Right lobe of liver (tissue), 4 donors: ENCODE results near the gene CLDN19.

Experiments used
- CTCF ChIP-seq, 4 donors: fragments of 200-600 bp in 3 of 4; fragments of 450-650 bp in 1 of 4; IDR thresholded peaks; one replicate each; pipeline versions ENCODE4 v1.5.1 to v1.8.0; 2016 to 2022; ENCODE audit warnings: antibody characterized with exemption in 4 of 4, mild to moderate bottlenecking in 2 of 4
- POLR2A ChIP-seq: fragments of 450-650 bp; IDR thresholded peaks from one replicate; pipeline ENCODE4 v1.6.1; 2017; ENCODE audit warnings: antibody characterized with exemption, mild to moderate bottlenecking
- donor health status: DM: no; HTN: no; CAD: no.
- donor health status: DM: no; HTN: no; CAD: no.
- donor health status: DM: no; HTN: yes; CAD: no.

GRCh38 chr1:42784547-42784945 lies 44.5 kb upstream of the CLDN19 start:
- TF ChIP-seq POLR2A (no peak), CTCF (IDR thresholded peaks at IDR 0.05) (no peak)
